ENCODE measurements around the gene KDF1. TPM values are rescaled to one million over a fixed set of nuclear protein-coding genes. Genes with fewer than 3 reads are reported as not detected.

KDF1 gene
- total and polyA plus RNA-seq, 2 of the 13 experiments (the other 11 are each of a cell fraction or from before 2014, with no cell fraction given): 1.9 to 4.9 TPM

GRCh38 chr1:26912147-26912490 lies 48.1 kb downstream of the KDF1 start:
- Histone ChIP-seq H3K9ac (ENCODE audit: insufficient read depth, low read depth, low read length) (peak overlapping the region; percentile 98), H3K4me2 (ENCODE audit: low read depth, low read length) (peak overlapping the region; percentile 93), H3K27ac (ENCODE audit: extremely low read length, insufficient read depth, low read length) (peak overlapping the region; percentile 96), H3K4me3 (replicated peaks in 1 of 3; ENCODE audit: insufficient read depth in 1 of 3, low read depth in 2 of 3, low read length in 3 of 3) (peak overlapping the region; percentile 75 to 97 (median 92)), H4K20me1 (ENCODE audit: insufficient read depth, low read length) (peaks cover 16% of the 10 kb centered on the region; the same call in 1 of the 2 replicates), H3K79me2 (ENCODE audit: insufficient read depth, low read length) (peaks cover 30% of the 10 kb centered on the region), H3K9me3 (ENCODE audit: low read length) (no peaks in the 10 kb centered on the region), H3K27me3 (ENCODE audit: control insufficient read depth in 1 of 2, insufficient read depth in 2 of 2, low read length in 2 of 2) (no peaks in the 10 kb centered on the region; a peak in 1 of 5 replicates), H3K36me3 (replicated peaks in 1 of 2; ENCODE audit: control insufficient read depth in 1 of 2, insufficient read depth in 2 of 2, low read length in 2 of 2) (peaks cover 3 to 8% of the 10 kb centered on the region in 2 experiments; a peak in 3 of 5 replicates), H3K4me1 (ENCODE audit: insufficient read depth, low read length) (peaks cover 69% of the 10 kb centered on the region), H2AFZ (ENCODE audit: low read length) (no peak overlapping the region)
- CTCF ChIA-PET (ENCODE audit: low intra/inter-chr PET ratio, low total read pairs): no interaction called here
- DNase-seq (ENCODE audit: low spot score): no peak
- in situ Hi-C loops (cut with HindIII; ENCODE audit: extremely low pct_ligation_motif_present, low pct_unique_long_range_greater_than_20kb) (loop anchor here (5.0 kb wide), 1 partner anchor 80 kb away; the partner anchor contains the start of gene TRNP1), intact Hi-C loops (cut with micrococcal nuclease; ENCODE audit: unreplicated experiment) (loop anchor here (1.0 kb wide), 1 partner anchor 33 kb away; no protein-coding TSS in a partner anchor)
- 39% methylated on average over 2 of the region's 2 CpGs for WGBS (ENCODE audit: low lambda C conversion rate)
- no TSS peak for BruUV-seq (replicated peaks)
- no peak for ATAC-seq
- POLR2A ChIA-PET: interaction anchor here (0.9 to 11.5 kb wide), 11 partner anchors 8 to 84 kb away, joined by 6 to 371 read pairs (median 60); partner anchors contain the start of genes GPATCH3, GPN2, KDF1 and NUDC
- FAIRE-seq: no peak
- TF ChIP-seq TBL1XR1 (IDR thresholded peaks at IDR 0.05; ENCODE audit: borderline replicate concordance, low read length, partially characterized antibody) (no peak), SNAI1 (CRISPR knock-in tag; IDR thresholded peaks at IDR 0.05; ENCODE audit: borderline replicate concordance) (0 out of 2 replicates have a peak, but pooled peaks have one; percentile 19), ZNF367 (CRISPR knock-in tag; IDR thresholded peaks at IDR 0.05; ENCODE audit: borderline replicate concordance) (no peak), RBFOX2 (IDR thresholded peaks at IDR 0.05; ENCODE audit: low read depth, low read length) (peak; percentile 73), ZNF687 (CRISPR knock-in tag; IDR thresholded peaks at IDR 0.05) (0 out of 2 replicates have a peak, but pooled peaks have one; percentile 29), ZNF792 (CRISPR knock-in tag; IDR thresholded peaks at IDR 0.05) (no peak), ZNF878 (CRISPR knock-in tag; IDR thresholded peaks at IDR 0.05) (no peak), ZNF607 (CRISPR knock-in tag; IDR thresholded peaks at IDR 0.05; ENCODE audit: borderline replicate concordance) (0 out of 2 replicates have a peak, but pooled peaks have one; percentile 5), EED (CRISPR knock-in tag; IDR thresholded peaks at IDR 0.05) (no peak), POGK (CRISPR knock-in tag; conservative IDR thresholded peaks at IDR 0.05) (peak; percentile 50; the same call in 1 of the 2 replicates), ATF7-NPFF (CRISPR knock-in tag; IDR thresholded peaks at IDR 0.05; ENCODE audit: low read depth) (0 out of 2 replicates have a peak, but pooled peaks have one; percentile 0), GABPA (IDR thresholded peaks at IDR 0.05; ENCODE audit: low read depth, low read length) (no peak), GABPA (CRISPR knock-in tag; IDR thresholded peaks at IDR 0.05; ENCODE audit: low read depth) (no peak), PTBP1 (IDR thresholded peaks at IDR 0.05; ENCODE audit: low read depth, low read length, poor library complexity, severe bottlenecking) (no peak), PAF1 (CRISPR knock-in tag; IDR thresholded peaks at IDR 0.05) (peak; percentile 65; the same call in 1 of the 2 replicates), ZNF205 (CRISPR knock-in tag; IDR thresholded peaks at IDR 0.05) (no peak), SALL2 (CRISPR knock-in tag; IDR thresholded peaks at IDR 0.05) (no peak), CHD2 (IDR thresholded peaks at IDR 0.05; ENCODE audit: low read depth, low read length) (no peak)
